Measurements from ENCODE around the gene PPP1R7.

The PPP1R7 gene

DNA sequence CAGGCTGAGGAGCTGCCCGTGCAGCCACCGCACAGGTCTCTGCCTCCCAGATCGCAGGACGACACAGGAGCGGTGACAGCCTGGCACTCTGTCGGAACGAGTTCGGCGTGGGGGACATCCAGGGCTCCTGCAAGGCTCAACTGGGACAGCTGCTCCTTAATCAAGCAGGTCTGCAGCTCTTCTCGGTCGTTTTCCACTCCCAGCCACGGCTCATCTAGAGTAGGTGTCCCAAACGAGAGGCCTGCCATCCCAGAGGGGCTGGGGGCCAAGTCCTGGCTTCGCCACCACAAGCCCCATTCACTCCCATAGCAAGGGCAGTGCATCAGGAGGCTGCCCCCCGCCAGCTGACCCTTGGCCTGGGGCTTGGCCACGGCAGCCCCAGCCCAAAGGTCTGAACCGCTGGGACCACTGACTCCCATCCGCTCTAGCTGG, 23.5 kb upstream of the PPP1R7 start:
- DNase-seq (ENCODE audit: low spot score), result no peak
- TF ChIP-seq, protein P1, sequence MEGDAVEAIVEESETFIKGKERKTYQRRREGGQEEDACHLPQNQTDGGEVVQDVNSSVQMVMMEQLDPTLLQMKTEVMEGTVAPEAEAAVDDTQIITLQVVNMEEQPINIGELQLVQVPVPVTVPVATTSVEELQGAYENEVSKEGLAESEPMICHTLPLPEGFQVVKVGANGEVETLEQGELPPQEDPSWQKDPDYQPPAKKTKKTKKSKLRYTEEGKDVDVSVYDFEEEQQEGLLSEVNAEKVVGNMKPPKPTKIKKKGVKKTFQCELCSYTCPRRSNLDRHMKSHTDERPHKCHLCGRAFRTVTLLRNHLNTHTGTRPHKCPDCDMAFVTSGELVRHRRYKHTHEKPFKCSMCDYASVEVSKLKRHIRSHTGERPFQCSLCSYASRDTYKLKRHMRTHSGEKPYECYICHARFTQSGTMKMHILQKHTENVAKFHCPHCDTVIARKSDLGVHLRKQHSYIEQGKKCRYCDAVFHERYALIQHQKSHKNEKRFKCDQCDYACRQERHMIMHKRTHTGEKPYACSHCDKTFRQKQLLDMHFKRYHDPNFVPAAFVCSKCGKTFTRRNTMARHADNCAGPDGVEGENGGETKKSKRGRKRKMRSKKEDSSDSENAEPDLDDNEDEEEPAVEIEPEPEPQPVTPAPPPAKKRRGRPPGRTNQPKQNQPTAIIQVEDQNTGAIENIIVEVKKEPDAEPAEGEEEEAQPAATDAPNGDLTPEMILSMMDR (IDR thresholded peaks at IDR 0.05; ENCODE audit: borderline replicate concordance, control extremely low read depth, extremely low read depth, insufficient read depth, missing control alignments), result no peak
- in situ Hi-C loops (cut with MboI; ENCODE audit: low sequenced_read_pairs, unreplicated experiment), result no loop called here

DNA sequence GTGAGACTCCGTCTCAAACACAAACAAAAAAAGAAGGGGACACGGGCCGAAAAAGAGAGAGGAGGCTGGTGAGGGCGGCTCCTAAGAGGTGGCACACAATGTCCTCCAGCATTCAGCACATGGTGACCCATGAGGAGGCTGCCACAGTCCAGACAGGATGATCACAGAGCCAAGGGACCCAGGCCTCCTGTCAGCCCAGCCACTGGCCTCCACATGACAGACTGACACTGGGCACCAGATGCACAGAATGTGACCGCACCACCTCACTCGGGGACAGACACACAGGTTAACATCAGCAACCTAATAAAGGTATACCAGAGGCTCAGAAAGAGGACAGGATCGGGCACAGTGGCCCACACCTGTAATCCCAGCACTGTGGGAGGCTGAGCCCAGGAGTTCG, 22.0 kb upstream of the PPP1R7 start:
- TF ChIP-seq, protein P1 (IDR thresholded peaks at IDR 0.05; ENCODE audit: borderline replicate concordance, control extremely low read depth, extremely low read depth, insufficient read depth, missing control alignments), result no peak
- in situ Hi-C loops (cut with MboI; ENCODE audit: low sequenced_read_pairs, unreplicated experiment), result no loop called here
- no peak for DNase-seq (ENCODE audit: low spot score)

- in situ Hi-C loops (cut with MboI; ENCODE audit: low sequenced_read_pairs, unreplicated experiment), result no loop called here
- DNase-seq (ENCODE audit: low spot score), result no peak
These were observed 21.0 kb upstream of the PPP1R7 start for GRCh38 chr2:241129086-241129871.

DNA sequence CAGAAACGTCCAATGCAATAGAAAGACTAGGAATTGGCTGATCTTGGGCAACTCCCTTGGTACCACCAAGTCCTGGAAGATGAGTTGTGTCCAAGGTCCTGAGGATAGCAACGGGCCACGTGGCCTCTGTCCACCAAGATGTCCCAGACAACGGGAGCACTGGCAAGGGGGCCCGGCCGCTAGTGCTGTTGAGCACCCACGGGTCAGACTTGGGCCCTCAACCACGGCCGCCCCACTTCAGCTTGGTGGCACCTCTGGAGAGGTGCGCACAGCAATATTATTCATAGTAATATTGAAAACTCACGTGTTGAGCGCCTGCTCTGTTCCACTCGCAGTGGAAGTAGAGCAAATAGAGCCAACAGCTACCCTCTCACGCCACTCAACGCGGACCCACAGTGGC, 20.0 kb upstream of the PPP1R7 start:
- TF ChIP-seq, protein P1 (IDR thresholded peaks at IDR 0.05; ENCODE audit: borderline replicate concordance, control extremely low read depth, extremely low read depth, insufficient read depth, missing control alignments), result no peak
- DNase-seq (ENCODE audit: low spot score), result no peak
- in situ Hi-C loops (cut with MboI; ENCODE audit: low sequenced_read_pairs, unreplicated experiment), result no loop called here

More at GRCh38 chr2:241129086-241129871, 21.0 kb upstream of the PPP1R7 start:
- TF ChIP-seq, protein P1 (IDR thresholded peaks at IDR 0.05; ENCODE audit: borderline replicate concordance, control extremely low read depth, extremely low read depth, insufficient read depth, missing control alignments), result no peak

DNA sequence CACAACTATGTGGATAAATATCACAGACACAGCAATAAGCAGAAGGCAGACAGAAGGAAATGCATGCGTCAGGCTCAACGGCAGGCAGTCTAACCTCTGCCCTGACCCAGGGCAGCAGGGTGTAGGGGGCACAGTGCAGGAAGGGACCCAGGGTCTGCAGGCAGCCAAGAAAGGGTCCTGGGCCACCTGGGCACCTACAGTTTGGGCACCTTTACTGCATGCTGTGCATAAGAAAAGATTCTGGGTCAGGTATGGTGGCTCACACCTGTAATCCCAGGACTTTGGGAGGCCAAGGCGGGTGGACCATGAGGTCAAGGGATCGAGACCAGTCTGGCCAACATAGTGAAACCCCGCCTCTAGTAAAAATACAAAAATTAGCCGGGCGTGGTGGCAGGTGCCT, 18.7 kb upstream of the PPP1R7 start:
- no peak for DNase-seq (ENCODE audit: low spot score)
- in situ Hi-C loops (cut with MboI; ENCODE audit: low sequenced_read_pairs, unreplicated experiment), result no loop called here
- TF ChIP-seq, protein P1 (IDR thresholded peaks at IDR 0.05; ENCODE audit: borderline replicate concordance, control extremely low read depth, extremely low read depth, insufficient read depth, missing control alignments), result no peak

- in situ Hi-C loops (cut with MboI; ENCODE audit: low sequenced_read_pairs, unreplicated experiment), result no loop called here
- TF ChIP-seq, protein P1 (IDR thresholded peaks at IDR 0.05; ENCODE audit: borderline replicate concordance, control extremely low read depth, extremely low read depth, insufficient read depth, missing control alignments), result no peak
- DNase-seq (ENCODE audit: low spot score), result peak; percentile 74
These were observed 17.5 kb upstream of the PPP1R7 start for GRCh38 chr2:241132538-241133435.

Data from GM13976 (cell line).